HL-60 (cell line): ENCODE results near the gene HNF4A.

Experiments
- DNase-seq, 2 experiments: peaks; one replicate each; pipeline ENCODE4 v3.0.0-alpha.2; 2010 to 2020; ENCODE audit warnings: low read depth in 1 of 2, low spot score in 1 of 2
- H3K27ac ChIP-seq: fragments of 250-450 bp; sonication (Bioruptor Pico); replicated peaks from 2 replicates; pipeline ENCODE4 v1.5.1; 2020; ENCODE audit warnings: mild to moderate bottlenecking, moderate library complexity
- H3K27me3 ChIP-seq: fragments of 250-450 bp; sonication (Bioruptor Pico); 2 replicates; pipeline ENCODE4 v1.5.1; 2021; ENCODE audit warnings: mild to moderate bottlenecking, moderate library complexity; ENCODE audit not compliant: insufficient read depth, poor library complexity, severe bottlenecking
- H3K4me3 ChIP-seq: replicated peaks from 2 replicates; pipeline ENCODE4 v1.5.1; 2011; ENCODE audit warnings: mild to moderate bottlenecking, control low read depth, low read length; ENCODE audit not compliant: insufficient read depth
- GABPA ChIP-seq: IDR thresholded peaks from 2 replicates; pipeline ENCODE4 v1.6.1; 2012; ENCODE audit warnings: low read depth
- POLR2AphosphoS5 ChIP-seq: IDR thresholded peaks from 2 replicates; pipeline ENCODE4 v1.6.1; 2012; ENCODE audit warnings: low read depth
- REST ChIP-seq: IDR thresholded peaks from 2 replicates; pipeline ENCODE4 v1.6.1; 2012; ENCODE audit warnings: low read depth; ENCODE audit not compliant: insufficient replicate concordance
- SPI1 ChIP-seq: IDR thresholded peaks from 2 replicates; pipeline ENCODE4 v1.6.1; 2012; ENCODE audit warnings: low read depth, mild to moderate bottlenecking, borderline replicate concordance
- TF ChIP-seq, protein P1 (sequence below): IDR thresholded peaks from one replicate; pipeline ENCODE4 v1.5.1; 2011; ENCODE audit warnings: low read length, control low read depth, inconsistent platforms; ENCODE audit not compliant: insufficient read depth

Gene HNF4A

DNA sequence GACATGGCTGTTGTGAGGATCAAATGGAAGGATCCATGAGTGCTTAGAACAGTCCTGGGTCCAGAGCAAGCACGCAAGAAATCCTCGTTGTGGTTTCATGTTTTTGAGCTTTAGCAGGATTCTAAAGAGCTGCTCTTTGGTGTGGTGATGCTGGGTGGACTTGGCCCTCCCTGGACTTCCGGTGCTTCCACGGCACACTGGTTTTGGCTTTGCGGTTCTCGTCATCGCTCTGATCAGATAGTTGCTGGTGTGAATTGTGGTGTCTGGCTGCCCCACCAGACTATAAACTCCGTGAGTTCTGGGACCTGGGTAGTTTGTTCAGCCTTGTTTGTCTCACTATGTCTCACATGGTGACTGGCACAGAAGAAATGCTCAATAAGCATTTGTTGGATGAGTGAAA lies 3.3 kb downstream of the HNF4A start:
- TF ChIP-seq SPI1 (no peak), POLR2AphosphoS5 (no peak), GABPA (no peak), REST (no peak)
- TF ChIP-seq, protein P1, sequence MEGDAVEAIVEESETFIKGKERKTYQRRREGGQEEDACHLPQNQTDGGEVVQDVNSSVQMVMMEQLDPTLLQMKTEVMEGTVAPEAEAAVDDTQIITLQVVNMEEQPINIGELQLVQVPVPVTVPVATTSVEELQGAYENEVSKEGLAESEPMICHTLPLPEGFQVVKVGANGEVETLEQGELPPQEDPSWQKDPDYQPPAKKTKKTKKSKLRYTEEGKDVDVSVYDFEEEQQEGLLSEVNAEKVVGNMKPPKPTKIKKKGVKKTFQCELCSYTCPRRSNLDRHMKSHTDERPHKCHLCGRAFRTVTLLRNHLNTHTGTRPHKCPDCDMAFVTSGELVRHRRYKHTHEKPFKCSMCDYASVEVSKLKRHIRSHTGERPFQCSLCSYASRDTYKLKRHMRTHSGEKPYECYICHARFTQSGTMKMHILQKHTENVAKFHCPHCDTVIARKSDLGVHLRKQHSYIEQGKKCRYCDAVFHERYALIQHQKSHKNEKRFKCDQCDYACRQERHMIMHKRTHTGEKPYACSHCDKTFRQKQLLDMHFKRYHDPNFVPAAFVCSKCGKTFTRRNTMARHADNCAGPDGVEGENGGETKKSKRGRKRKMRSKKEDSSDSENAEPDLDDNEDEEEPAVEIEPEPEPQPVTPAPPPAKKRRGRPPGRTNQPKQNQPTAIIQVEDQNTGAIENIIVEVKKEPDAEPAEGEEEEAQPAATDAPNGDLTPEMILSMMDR, result no peak
- Histone ChIP-seq H3K4me3 (no peak overlapping the region), H3K27ac (no peak overlapping the region), H3K27me3 (peaks cover 2% of the 10 kb centered on the region)
- DNase-seq, result no peak

DNA sequence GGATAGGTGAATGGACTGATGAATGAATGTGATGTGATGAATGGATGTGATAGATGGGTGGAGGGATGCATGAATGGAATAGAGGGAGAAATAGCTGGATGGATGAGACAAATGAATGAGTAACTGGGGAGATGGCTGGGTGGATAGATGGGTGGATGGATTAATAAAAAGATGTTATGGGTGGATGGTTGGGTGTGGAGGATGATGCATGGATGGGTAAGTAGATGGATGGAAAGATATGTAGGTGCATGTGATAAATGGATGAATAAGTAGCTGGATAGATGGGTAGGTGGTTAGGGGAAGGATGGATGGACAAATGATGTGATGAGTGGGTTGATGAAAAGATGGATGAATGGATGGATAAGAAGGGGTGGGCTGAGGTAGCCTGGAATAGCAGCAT lies 4.7 kb downstream of the HNF4A start:
- DNase-seq, result no peak
- Histone ChIP-seq H3K27ac (no peak overlapping the region), H3K4me3 (no peak overlapping the region), H3K27me3 (peaks cover 2% of the 10 kb centered on the region)
- no peak for TF ChIP-seq REST
- TF ChIP-seq SPI1, result no peak
- TF ChIP-seq GABPA, result no peak
- no peak for TF ChIP-seq POLR2AphosphoS5
- TF ChIP-seq, protein P1, result no peak

DNA sequence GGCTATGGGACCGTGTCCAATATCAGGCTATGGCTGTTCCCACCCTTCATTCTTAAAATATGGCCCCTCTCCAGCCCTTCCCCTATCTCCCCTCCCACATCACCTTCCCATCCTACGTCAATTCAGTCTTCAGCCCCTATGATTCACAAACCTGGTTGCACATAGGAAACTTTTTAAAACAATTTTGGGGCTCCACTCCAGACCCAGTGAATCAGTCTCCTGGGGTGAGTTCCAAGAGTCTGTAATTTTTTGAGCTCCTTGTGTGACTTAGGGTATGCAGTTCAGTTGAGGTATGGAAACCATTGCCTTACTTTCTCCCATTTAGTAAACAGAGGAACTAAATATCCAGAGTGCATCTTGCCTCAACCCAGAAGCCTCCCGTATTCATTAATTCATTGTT lies 5.5 kb downstream of the HNF4A start:
- H3K27ac ChIP-seq, result no peak overlapping the region
- no peak for TF ChIP-seq POLR2AphosphoS5
- no peak for DNase-seq
- peaks cover 2% of the 10 kb centered on the region for H3K27me3 ChIP-seq
- H3K4me3 ChIP-seq, result no peak overlapping the region

- DNase-seq, result no peak
- Histone ChIP-seq H3K27me3 (peaks cover under 1% of the 10 kb centered on the region), H3K4me3 (no peak overlapping the region), H3K27ac (no peak overlapping the region)
- TF ChIP-seq POLR2AphosphoS5, result no peak
- TF ChIP-seq, protein P1, result no peak
- TF ChIP-seq SPI1, result no peak
- TF ChIP-seq GABPA, result no peak
- TF ChIP-seq REST, result no peak
These were observed 7.0 kb downstream of the HNF4A start for GRCh38 chr20:44362466-44362940.
